HepG2 (cell line): ENCODE data around the gene MBLAC2. TPM values are rescaled to one million over a fixed set of nuclear protein-coding genes. Genes with fewer than 3 reads are reported as not detected.
A peak's percentile ranks its signal among the peaks of the same experiment; 100 is the strongest.

Source experiments
- ATAC-seq: fragments of 200-7000 bp; cut with Tn5 transposase; 3 replicates; pipeline ENCODE4 v1.9.1; 2020; ENCODE audit warnings: mild to moderate bottlenecking, moderate library complexity
- BruUV-seq: library from RNA; stranded (reverse); fragments of 400-500 nt; replicated peaks from 2 replicates; lab custom pipeline; 2021; lab: Mats Ljungman, UMichigan
- CTCF ChIA-PET: fragments of 300-600 bp; formaldehyde crosslinking; extraction: SDS; loops from one replicate; lab custom pipeline; 2021; ENCODE audit warnings: low total read pairs, inconsistent platforms, low intra/inter-chr PET ratio; lab: Yijun Ruan, JAX
- POLR2A ChIA-PET: fragments of 350-600 bp; sonication (Branson Sonifier 250); formaldehyde crosslinking; loops from one replicate; lab custom pipeline; 2020; ENCODE audit warnings: antibody characterized with exemption, inconsistent platforms; lab: Yijun Ruan, JAX
- DNase-seq: peaks from one replicate; pipeline ENCODE4 v3.0.0-alpha.2; 2015; ENCODE audit warnings: low spot score
- FAIRE-seq: peaks from 3 replicates; lab custom pipeline; 2011; peaks lifted over from hg19 to GRCh38; lab: Jason Lieb, UNC
- H2AFZ ChIP-seq: one replicate; pipeline ENCODE4 v1.6.1; 2011; ENCODE audit warnings: low read length, inconsistent platforms
- H3K27ac ChIP-seq: fragments of 300-600 bp; 3 replicates; pipeline ENCODE4 v1.8.0; 2011; ENCODE audit warnings: mixed run types, mild to moderate bottlenecking, mixed read lengths, low read length, inconsistent platforms; ENCODE audit not compliant: insufficient read depth; ENCODE audit errors: extremely low read length
- H3K27me3 ChIP-seq, 2 experiments: fragments of 200-600 bp in 1 of 2; 2 replicates in 1 of 2; 3 replicates in 1 of 2; pipeline versions ENCODE4 v1.6.0 to v1.8.0; 2011; ENCODE audit warnings: low read length in 2 of 2, mild to moderate bottlenecking in 2 of 2, moderate library complexity in 2 of 2, inconsistent platforms in 1 of 2; ENCODE audit not compliant: insufficient read depth in 2 of 2, control insufficient read depth in 1 of 2
- H3K36me3 ChIP-seq, 2 experiments: fragments of 200-600 bp in 1 of 2; replicated peaks in 1 of 2; 2 replicates in 1 of 2; 3 replicates in 1 of 2; pipeline versions ENCODE4 v1.5.1 to v1.8.0; 2011; ENCODE audit warnings: low read length in 2 of 2, inconsistent platforms in 1 of 2; ENCODE audit not compliant: insufficient read depth in 2 of 2, control insufficient read depth in 1 of 2
- H3K4me1 ChIP-seq: 2 replicates; pipeline ENCODE4 v1.5.1; 2012; ENCODE audit warnings: low read length, inconsistent platforms; ENCODE audit not compliant: insufficient read depth
- H3K4me2 ChIP-seq: 2 replicates; pipeline ENCODE4 v1.6.0; 2011; ENCODE audit warnings: low read depth, low read length, inconsistent platforms
- H3K4me3 ChIP-seq, 3 experiments: fragments of 200-600 bp in 1 of 3; sonication (generic), shearing (Covaris generic) in 1 of 3; replicated peaks in 1 of 3; 2 replicates each; pipeline ENCODE4 v1.5.1; 2011 to 2016; ENCODE audit warnings: low read length in 3 of 3, inconsistent platforms in 2 of 3, low read depth in 2 of 3, mild to moderate bottlenecking in 2 of 3, control low read depth in 1 of 3, mixed read lengths in 1 of 3; ENCODE audit not compliant: insufficient read depth in 1 of 3
- H3K79me2 ChIP-seq: one replicate; pipeline ENCODE4 v1.6.1; 2011; ENCODE audit warnings: low read length, inconsistent platforms; ENCODE audit not compliant: insufficient read depth
- H3K9ac ChIP-seq: 2 replicates; pipeline ENCODE4 v1.6.0; 2011; ENCODE audit warnings: mild to moderate bottlenecking, low read depth, low read length, inconsistent platforms; ENCODE audit not compliant: insufficient read depth
- H3K9me3 ChIP-seq: 2 replicates; pipeline ENCODE4 v1.5.1; 2012; ENCODE audit warnings: mild to moderate bottlenecking, low read length
- H4K20me1 ChIP-seq: 2 replicates; pipeline ENCODE4 v1.6.0; 2011; ENCODE audit warnings: inconsistent platforms, mild to moderate bottlenecking, low read length, moderate library complexity; ENCODE audit not compliant: insufficient read depth
- ARID2 ChIP-seq: sonication (generic); formaldehyde crosslinking; IDR thresholded peaks from 2 replicates; pipeline ENCODE4 v1.8.1; 2022; ENCODE audit warnings: mild to moderate bottlenecking, missing genetic modification reagents, borderline replicate concordance
- ELF3 ChIP-seq: IDR thresholded peaks from 2 replicates; pipeline ENCODE4 v1.6.1; 2016; ENCODE audit warnings: missing genetic modification reagents, missing compliant biosample characterization
- HNRNPK ChIP-seq: fragments of 200-400 bp; formaldehyde crosslinking; IDR thresholded peaks from 2 replicates; pipeline ENCODE4 v1.6.1; 2018; ENCODE audit warnings: low read length, low read depth, moderate library complexity, mild to moderate bottlenecking; ENCODE audit not compliant: poor library complexity, severe bottlenecking
- JDP2 ChIP-seq: sonication (generic); formaldehyde crosslinking; IDR thresholded peaks from 2 replicates; pipeline ENCODE4 v1.8.1; 2022; ENCODE audit warnings: missing genetic modification reagents, borderline replicate concordance
- MAZ ChIP-seq, 2 experiments: sonication (generic) in 1 of 2; formaldehyde crosslinking in 1 of 2; IDR thresholded peaks; 2 replicates each; pipeline versions ENCODE4 v1.5.0 to v1.6.1; 2012 to 2020; ENCODE audit warnings: low read depth in 2 of 2, mild to moderate bottlenecking in 2 of 2, borderline replicate concordance in 1 of 2, improper control_type of control experiment in 1 of 2, low read length in 1 of 2, missing genetic modification reagents in 1 of 2, moderate library complexity in 1 of 2
- MZF1 ChIP-seq: sonication (generic); formaldehyde crosslinking; IDR thresholded peaks from 2 replicates; pipeline ENCODE4 v1.8.1; 2023; ENCODE audit warnings: mild to moderate bottlenecking, missing genetic modification reagents, borderline replicate concordance
- NFIB ChIP-seq: sonication (generic); formaldehyde crosslinking; IDR thresholded peaks from 2 replicates; pipeline ENCODE4 v1.9.0; 2021; ENCODE audit warnings: missing genetic modification reagents, mild to moderate bottlenecking, borderline replicate concordance
- NR2F6 ChIP-seq, 2 experiments: IDR thresholded peaks; 2 replicates each; pipeline ENCODE4 v1.6.1; 2016; ENCODE audit warnings: antibody characterized with exemption in 1 of 2, mild to moderate bottlenecking in 1 of 2
- RCOR2 ChIP-seq: IDR thresholded peaks from 2 replicates; pipeline ENCODE4 v1.6.1; 2016; ENCODE audit warnings: missing biosample characterization, missing genetic modification reagents
- REXO4 ChIP-seq: sonication (generic); formaldehyde crosslinking; IDR thresholded peaks from 2 replicates; pipeline ENCODE4 v1.8.0; 2022; ENCODE audit warnings: missing genetic modification reagents, mild to moderate bottlenecking, borderline replicate concordance
- SMAD3 ChIP-seq: sonication (generic); formaldehyde crosslinking; IDR thresholded peaks from 2 replicates; pipeline ENCODE4 v1.4.0; 2020; ENCODE audit warnings: missing genetic modification reagents
- SOX13 ChIP-seq, 3 experiments: fragments of 450-650 bp in 1 of 3; sonication (generic) in 1 of 3; formaldehyde crosslinking in 1 of 3; IDR thresholded peaks in 2 of 3; conservative IDR thresholded peaks in 1 of 3; 2 replicates each; pipeline versions ENCODE4 v1.5.0 to v1.6.1; 2016 to 2020; ENCODE audit warnings: antibody characterized with exemption in 1 of 3, mild to moderate bottlenecking in 1 of 3, missing compliant biosample characterization in 1 of 3, missing genetic modification reagents in 1 of 3, moderate library complexity in 1 of 3
- SRSF1 ChIP-seq: fragments of 200-400 bp; formaldehyde crosslinking; optimal IDR thresholded peaks from 2 replicates; pipeline ENCODE3; 2017; ENCODE audit warnings: mild to moderate bottlenecking, low read depth, low read length, moderate library complexity
- TOPORS ChIP-seq: sonication (generic); formaldehyde crosslinking; IDR thresholded peaks from 2 replicates; pipeline ENCODE4 v1.8.0; 2023; ENCODE audit warnings: mild to moderate bottlenecking, missing genetic modification reagents
- TRAFD1 ChIP-seq: sonication (generic); formaldehyde crosslinking; IDR thresholded peaks from 2 replicates; pipeline ENCODE4 v1.5.1; 2020; ENCODE audit warnings: missing genetic modification reagents, mild to moderate bottlenecking, borderline replicate concordance
- ZFP36L1 ChIP-seq: sonication (generic); formaldehyde crosslinking; IDR thresholded peaks from 2 replicates; pipeline ENCODE4 v1.8.0; 2022; ENCODE audit warnings: mild to moderate bottlenecking, missing genetic modification reagents, moderate library complexity
- ZNF329 ChIP-seq: sonication (generic); formaldehyde crosslinking; IDR thresholded peaks from 2 replicates; pipeline ENCODE4 v1.9.0; 2021; ENCODE audit warnings: low read depth, mild to moderate bottlenecking, missing genetic modification reagents
- ZNF430 ChIP-seq: sonication (generic); formaldehyde crosslinking; IDR thresholded peaks from 2 replicates; pipeline ENCODE4 v1.9.0; 2021; ENCODE audit warnings: mild to moderate bottlenecking, missing genetic modification reagents
- ZSCAN20 ChIP-seq: sonication (generic); formaldehyde crosslinking; IDR thresholded peaks from 2 replicates; pipeline ENCODE4 v1.4.0; 2020; ENCODE audit warnings: missing genetic modification reagents, mild to moderate bottlenecking, borderline replicate concordance
- WGBS: methylation state at CpG from one replicate; pipeline ENCODE4 v1.1.6; 2017; ENCODE audit warnings: low lambda C conversion rate; 5-methylcytosine and 5-hydroxymethylcytosine counted together
- in situ Hi-C: cut with HindIII; loops from 2 replicates; pipeline ENCODE4 v1.10.0; 2017; ENCODE audit warnings: low pct_unique_long_range_greater_than_20kb; ENCODE audit not compliant: extremely low pct_ligation_motif_present
- intact Hi-C: fragments of 100-400 bp; cut with micrococcal nuclease; formaldehyde crosslinking; loops from one replicate; pipeline ENCODE4 v1.10.0; 2022; ENCODE audit not compliant: unreplicated experiment
- polyA plus RNA-seq, 8 experiments: library from polyadenylated mRNA; depleted of rRNA in 3 of 8; stranded (reverse) in 7 of 8; unstranded in 1 of 8; fragments of >200 nt; fragmentation: Illumina TruSeq in 4 of 8; extraction: Trizol in 4 of 8; gene quantifications; 2 replicates each; pipeline versions ENCODE4 v1.2.1 to v1.2.3, GENCODE V29; 2011 to 2016; ENCODE audit warnings: low read depth in 4 of 8, missing spikeins in 1 of 8, mixed read lengths in 1 of 8; ENCODE audit not compliant: insufficient read depth in 1 of 8
- total RNA-seq, 5 experiments: library from RNA; depleted of rRNA; stranded (reverse); fragments of >200 nt; fragmentation: Illumina TruSeq; extraction: Trizol; gene quantifications; 2 replicates each; pipeline ENCODE4 v1.2.3, GENCODE V29; 2016; ENCODE audit warnings: low read depth in 1 of 5

Gene MBLAC2
- total and polyA plus RNA-seq, 2 of the 13 experiments (the other 11 are each of a cell fraction or from before 2014, with no cell fraction given): 2.9 to 4.1 TPM

GRCh38 chr5:90438100-90438499 lies 36.5 kb downstream of the MBLAC2 start:
- POLR2A ChIA-PET: interaction anchor here (0.6 to 2.5 kb wide), 2 partner anchors 28 to 32 kb away, joined by 3 to 9 read pairs; partner anchors contain the start of gene CETN3

GRCh38 chr5:90437663-90438062 lies 36.9 kb downstream of the MBLAC2 start:
- H3K79me2 ChIP-seq: no peaks in the 10 kb centered on the region
- TF ChIP-seq ZNF329 (CRISPR knock-in tag) (no peak), HNRNPK (no peak), REXO4 (no peak), RCOR2 (CRISPR knock-in tag) (no peak), ELF3 (CRISPR knock-in tag) (no peak), NFIB (CRISPR knock-in tag) (no peak), SMAD3 (no peak), MAZ (IDR thresholded peaks at IDR 0.05; ENCODE audit: borderline replicate concordance, low read depth, low read length) (no peak), MAZ (CRISPR knock-in tag; IDR thresholded peaks at IDR 0.05; ENCODE audit: low read depth) (no peak), MZF1 (CRISPR knock-in tag) (no peak), ARID2 (CRISPR knock-in tag) (no peak), TRAFD1 (CRISPR knock-in tag) (no peak), JDP2 (CRISPR knock-in tag) (no peak), ZFP36L1 (CRISPR knock-in tag) (no peak), ZNF430 (CRISPR knock-in tag) (no peak), SOX13 (IDR thresholded peaks at IDR 0.05) (no peak), SOX13 (CRISPR knock-in tag; conservative IDR thresholded peaks at IDR 0.05 in 1 of 2, IDR thresholded peaks at IDR 0.05 in 1 of 2) (no peak)

More at GRCh38 chr5:90438100-90438499, 36.5 kb downstream of the MBLAC2 start:
- Histone ChIP-seq H4K20me1 (no peaks in the 10 kb centered on the region), H3K9me3 (no peaks in the 10 kb centered on the region), H3K4me1 (peaks cover 7% of the 10 kb centered on the region), H3K36me3 (no peaks in the 10 kb centered on the region), H3K79me2 (no peaks in the 10 kb centered on the region), H2AFZ (no peak overlapping the region), H3K27me3 (no peaks in the 10 kb centered on the region), H3K27ac (no peak overlapping the region), H3K4me3 (no peak overlapping the region), H3K4me2 (no peak overlapping the region), H3K9ac (no peak overlapping the region)
- CTCF ChIA-PET: no interaction called here
- TF ChIP-seq SRSF1 (no peak), TOPORS (CRISPR knock-in tag) (no peak), ZSCAN20 (no peak), NR2F6 (IDR thresholded peaks at IDR 0.05) (no peak), NR2F6 (CRISPR knock-in tag; IDR thresholded peaks at IDR 0.05) (no peak; the same call in 1 of the 2 replicates)
- ATAC-seq (no peak), FAIRE-seq (no peak), DNase-seq (peak; percentile 9)
- intact Hi-C loops: loop anchor here (2.0 kb wide), 1 partner anchor 37 kb away; the partner anchor contains the start of genes MBLAC2 and POLR3G
- BruUV-seq: no TSS peak
- in situ Hi-C loops: loop anchor here (10.0 kb wide), 2 partner anchors 97 to 167 kb away; no protein-coding TSS in a partner anchor
- WGBS: 0% methylated on average over 1 of the region's 1 CpG

More at GRCh38 chr5:90437663-90438062, 36.9 kb downstream of the MBLAC2 start:
- CTCF ChIA-PET: no interaction called here
- no peak for FAIRE-seq
- no peak overlapping the region for H3K4me3 ChIP-seq
- in situ Hi-C loops: loop anchor here (10.0 kb wide), 2 partner anchors 97 to 167 kb away; no protein-coding TSS in a partner anchor
- no TSS peak for BruUV-seq
- no peak for DNase-seq
- H3K4me2 ChIP-seq: no peak overlapping the region
- intact Hi-C loops: loop anchor here (2.0 kb wide), 1 partner anchor 37 kb away; the partner anchor contains the start of genes MBLAC2 and POLR3G
- H2AFZ ChIP-seq: no peak overlapping the region
- ATAC-seq: no peak
- no peak overlapping the region for H3K27ac ChIP-seq
- H3K9ac ChIP-seq: no peak overlapping the region
- H3K27me3 ChIP-seq: no peaks in the 10 kb centered on the region
- no peaks in the 10 kb centered on the region for H4K20me1 ChIP-seq
- no peaks in the 10 kb centered on the region for H3K9me3 ChIP-seq
- H3K36me3 ChIP-seq: no peaks in the 10 kb centered on the region
- peaks cover 7% of the 10 kb centered on the region for H3K4me1 ChIP-seq
- POLR2A ChIA-PET: interaction anchor here (2.5 kb wide), 1 partner anchor 28 kb away, joined by 9 read pairs; the partner anchor contains the start of gene CETN3
